Fibroblast of lung (primary cell): ENCODE measurements around the gene ZNF280B.

Experiments
- CTCF ChIP-seq, 2 donors: IDR thresholded peaks in 1 of 2; conservative IDR thresholded peaks in 1 of 2; 1 replicate in 1 of 2; 2 replicates in 1 of 2; pipeline ENCODE4 v1.5.1; 2011 to 2012; ENCODE audit warnings: low read length in 2 of 2, control low read depth in 1 of 2, inconsistent platforms in 1 of 2, low read depth in 1 of 2, mild to moderate bottlenecking in 1 of 2
- EZH2 ChIP-seq: IDR thresholded peaks from 2 replicates; pipeline ENCODE4 v1.5.1; 2012; ENCODE audit warnings: low read length, control low read depth, mild to moderate bottlenecking; ENCODE audit errors: missing control alignments

- TF ChIP-seq CTCF (conservative IDR thresholded peaks at IDR 0.05 in 1 of 2, IDR thresholded peaks at IDR 0.05 in 1 of 2; ENCODE audit: low read depth in 1 of 2, low read length in 2 of 2) (no peak), EZH2 (no peak)
Measured at GRCh38 chr22:22526125-22526912, 17.8 kb upstream of the ZNF280B start.
